DND-41 (cell line): ENCODE data around the gene RIMS3.

Experiments
- EZH2 ChIP-seq: IDR thresholded peaks from 3 replicates; pipeline ENCODE4 v1.6.1; 2012; ENCODE audit warnings: borderline replicate concordance, low read depth, mild to moderate bottlenecking, moderate library complexity, low read length, inconsistent platforms; ENCODE audit not compliant: severe bottlenecking
- TF ChIP-seq, protein P1 (sequence below): IDR thresholded peaks from 2 replicates; pipeline ENCODE4 v1.5.1; 2012; ENCODE audit warnings: borderline replicate concordance, low read length, moderate library complexity, mild to moderate bottlenecking; ENCODE audit not compliant: poor library complexity, severe bottlenecking; ENCODE audit errors: extremely low read depth

DNA sequence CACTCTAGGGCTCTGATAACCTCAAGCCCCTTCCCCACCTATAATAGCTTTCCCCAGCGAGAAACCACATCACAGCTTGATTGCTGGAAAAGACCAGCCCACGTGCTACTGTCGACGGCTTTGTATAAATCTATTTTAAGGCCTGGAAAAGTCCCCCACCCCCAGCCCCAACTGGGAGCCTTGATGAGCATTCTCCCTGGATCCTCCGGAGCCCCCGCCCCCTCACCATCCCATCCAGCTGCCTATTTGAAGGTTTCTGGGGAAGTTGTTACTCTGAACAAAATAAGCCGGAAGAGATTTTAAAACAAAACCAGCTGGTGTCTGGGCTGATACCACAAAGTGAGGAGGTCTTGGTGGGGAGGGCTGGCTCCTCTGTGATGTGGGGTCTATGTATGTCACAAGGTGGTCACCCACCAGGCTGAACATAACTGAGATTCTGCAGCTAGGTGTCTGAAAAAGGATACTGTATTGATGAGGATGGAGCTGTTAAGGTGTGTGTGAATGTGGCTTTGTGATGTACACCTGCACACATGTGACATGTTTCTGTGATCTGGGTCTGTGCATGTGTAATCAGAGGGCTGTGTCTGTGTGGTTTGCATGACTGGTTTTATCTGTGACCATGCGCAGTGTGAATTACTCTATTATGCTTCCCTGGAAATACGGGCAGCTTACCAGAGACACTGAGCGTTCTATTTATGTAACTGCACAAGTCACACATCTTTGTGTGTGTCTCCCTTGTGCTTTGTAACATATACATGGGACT, 25.0 kb downstream of the RIMS3 start:
- TF ChIP-seq, protein P1, sequence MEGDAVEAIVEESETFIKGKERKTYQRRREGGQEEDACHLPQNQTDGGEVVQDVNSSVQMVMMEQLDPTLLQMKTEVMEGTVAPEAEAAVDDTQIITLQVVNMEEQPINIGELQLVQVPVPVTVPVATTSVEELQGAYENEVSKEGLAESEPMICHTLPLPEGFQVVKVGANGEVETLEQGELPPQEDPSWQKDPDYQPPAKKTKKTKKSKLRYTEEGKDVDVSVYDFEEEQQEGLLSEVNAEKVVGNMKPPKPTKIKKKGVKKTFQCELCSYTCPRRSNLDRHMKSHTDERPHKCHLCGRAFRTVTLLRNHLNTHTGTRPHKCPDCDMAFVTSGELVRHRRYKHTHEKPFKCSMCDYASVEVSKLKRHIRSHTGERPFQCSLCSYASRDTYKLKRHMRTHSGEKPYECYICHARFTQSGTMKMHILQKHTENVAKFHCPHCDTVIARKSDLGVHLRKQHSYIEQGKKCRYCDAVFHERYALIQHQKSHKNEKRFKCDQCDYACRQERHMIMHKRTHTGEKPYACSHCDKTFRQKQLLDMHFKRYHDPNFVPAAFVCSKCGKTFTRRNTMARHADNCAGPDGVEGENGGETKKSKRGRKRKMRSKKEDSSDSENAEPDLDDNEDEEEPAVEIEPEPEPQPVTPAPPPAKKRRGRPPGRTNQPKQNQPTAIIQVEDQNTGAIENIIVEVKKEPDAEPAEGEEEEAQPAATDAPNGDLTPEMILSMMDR = no peak
- no peak for TF ChIP-seq EZH2
